ENCODE data around the gene ABR.

The ABR gene

GRCh38 chr17:1171953-1172352 lies 7.8 kb downstream of the ABR start:
- no peak for TF ChIP-seq CTCF (IDR thresholded peaks at IDR 0.05; ENCODE audit: control insufficient read depth, extremely low read depth, insufficient read depth)
- no peak overlapping the region for H3K4me3 ChIP-seq (ENCODE audit: low read depth, low read length)
- DNase-seq (ENCODE audit: low read depth), result no peak

GRCh38 chr17:1170739-1171138 lies 9.0 kb downstream of the ABR start:
- no peak for DNase-seq (ENCODE audit: low read depth)
- no peak for TF ChIP-seq CTCF (IDR thresholded peaks at IDR 0.05; ENCODE audit: control insufficient read depth, extremely low read depth, insufficient read depth)
- no peak overlapping the region for H3K4me3 ChIP-seq (ENCODE audit: low read depth, low read length)

- H3K4me3 ChIP-seq (ENCODE audit: low read depth, low read length), result no peak overlapping the region
- no peak for TF ChIP-seq CTCF (IDR thresholded peaks at IDR 0.05; ENCODE audit: control insufficient read depth, extremely low read depth, insufficient read depth)
- DNase-seq (ENCODE audit: low read depth), result no peak
Measured at GRCh38 chr17:1169929-1170312, 9.9 kb downstream of the ABR start.

- no peak for DNase-seq (ENCODE audit: low read depth)
- H3K4me3 ChIP-seq (ENCODE audit: low read depth, low read length), result no peak overlapping the region
- TF ChIP-seq CTCF (IDR thresholded peaks at IDR 0.05; ENCODE audit: control insufficient read depth, extremely low read depth, insufficient read depth), result no peak
Measured at GRCh38 chr17:1169221-1169928, 10.4 kb downstream of the ABR start.

- H3K4me3 ChIP-seq (ENCODE audit: low read depth, low read length), result no peak overlapping the region
- no peak for TF ChIP-seq CTCF (IDR thresholded peaks at IDR 0.05; ENCODE audit: control insufficient read depth, extremely low read depth, insufficient read depth)
- no peak for DNase-seq (ENCODE audit: low read depth)
Measured at GRCh38 chr17:1168533-1169220, 11.1 kb downstream of the ABR start.

- no peak for DNase-seq (ENCODE audit: low read depth)
- TF ChIP-seq CTCF (IDR thresholded peaks at IDR 0.05; ENCODE audit: control insufficient read depth, extremely low read depth, insufficient read depth), result no peak
- H3K4me3 ChIP-seq (ENCODE audit: low read depth, low read length), result no peak overlapping the region
Measured at GRCh38 chr17:1166276-1166675, 13.5 kb downstream of the ABR start.

Measured in LNCaP clone FGC (cell line).